PFSK-1 (cell line): ENCODE results near the gene STUM.

ENCODE experiments used
- FOXP2 ChIP-seq: optimal IDR thresholded peaks from 2 replicates; pipeline ENCODE3; 2011; ENCODE audit warnings: borderline replicate concordance, control low read depth, inconsistent platforms; ENCODE audit not compliant: insufficient read depth; ENCODE audit errors: extremely low read length, extremely low read depth
- POLR2AphosphoS5 ChIP-seq: IDR thresholded peaks from 2 replicates; pipeline ENCODE4 v1.6.1; 2012; ENCODE audit warnings: low read depth, mild to moderate bottlenecking, control low read depth, low read length, moderate library complexity
- TAF1 ChIP-seq: IDR thresholded peaks from 2 replicates; pipeline ENCODE4 v1.6.1; 2012; ENCODE audit warnings: low read length, control low read depth, borderline replicate concordance; ENCODE audit not compliant: insufficient read depth

- TF ChIP-seq FOXP2, result no peak
- TF ChIP-seq TAF1, result no peak
- no peak for TF ChIP-seq POLR2AphosphoS5
Measured at GRCh38 chr1:226622012-226622411, 73.4 kb downstream of the STUM start.
